Measurements from ENCODE around the gene UTP11. TPM values are rescaled to one million over a fixed set of nuclear protein-coding genes. Genes with fewer than 3 reads are reported as not detected.

Gene UTP11
- total and polyA plus RNA-seq, 4 donors = 11.0 to 17.8 (median 11.8) TPM

DNA sequence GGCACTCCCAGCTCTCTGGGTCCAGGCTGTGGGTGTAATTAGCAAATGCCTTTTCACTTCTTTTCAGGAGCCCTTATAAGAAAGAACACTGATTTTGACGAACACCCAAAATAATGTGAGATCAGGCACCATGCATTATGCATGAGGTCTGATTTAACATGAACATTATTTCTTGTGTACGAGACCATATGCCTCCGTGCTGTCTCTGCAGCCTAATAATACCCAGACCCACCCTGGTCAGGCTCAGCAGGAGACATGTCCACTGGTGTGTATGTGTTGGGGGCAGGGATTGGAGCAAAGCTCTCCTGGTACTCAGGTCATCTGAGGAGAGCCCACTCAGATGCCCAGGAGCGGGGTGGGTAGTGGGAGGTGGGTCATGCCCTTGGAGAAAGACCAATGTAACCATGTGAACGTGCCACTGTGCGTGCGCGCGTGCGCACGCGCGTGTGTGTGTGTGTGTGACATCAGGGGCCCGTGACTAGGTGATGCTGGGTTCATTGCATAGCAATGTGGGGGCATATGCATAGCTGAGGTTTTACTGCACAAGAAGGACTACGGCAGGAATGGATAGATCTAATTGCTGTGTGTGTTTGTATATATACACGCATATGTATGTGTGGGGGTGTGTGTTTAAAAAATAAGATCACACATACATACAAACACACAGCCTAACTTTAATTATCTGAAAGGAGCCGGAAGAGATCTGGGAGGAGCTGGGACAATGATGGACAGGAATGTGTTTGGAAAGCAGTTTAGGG is 27.0 kb downstream of the UTP11 start:
- no peaks in the 10 kb centered on the region for H3K9me3 ChIP-seq (ENCODE audit: control insufficient read depth in 4 of 4, low read length in 3 of 4)
- no peak for DNase-seq (ENCODE audit: low spot score)
- H3K4me3 ChIP-seq (ENCODE audit: low read depth in 1 of 3, low read length in 3 of 3) = no peak overlapping the region
- peaks cover 0 to 5% (median 4%) of the 10 kb centered on the region in 4 donors for H3K4me1 ChIP-seq (ENCODE audit: control insufficient read depth in 4 of 4, insufficient read depth in 4 of 4, low read length in 3 of 4)
- whole genome bisulfite sequencing = 88% methylated on average over 17 of the region's 17 CpGs
- no peaks in the 10 kb centered on the region for H3K36me3 ChIP-seq (ENCODE audit: control insufficient read depth in 4 of 4, insufficient read depth in 3 of 4, low read depth in 1 of 4, low read length in 3 of 4)
- peaks cover 0 to 5% (median 2%) of the 10 kb centered on the region in 4 donors for H3K27me3 ChIP-seq (ENCODE audit: control insufficient read depth in 4 of 4, insufficient read depth in 4 of 4, low read length in 3 of 4)
- H3K9ac ChIP-seq (ENCODE audit: low read depth in 1 of 2, low read length in 2 of 2) = no peak overlapping the region
- H3K27ac ChIP-seq (ENCODE audit: low read depth in 1 of 2, low read length in 2 of 2) = no peak overlapping the region
- no peak for TF ChIP-seq JUND (IDR thresholded peaks at IDR 0.05)
- no peak for TF ChIP-seq EGR1 (IDR thresholded peaks at IDR 0.05; ENCODE audit: low read depth in 2 of 2)
- no peak for TF ChIP-seq ZBTB33 (IDR thresholded peaks at IDR 0.05)
- TF ChIP-seq SP1 (IDR thresholded peaks at IDR 0.05) = no peak
- no peak for TF ChIP-seq YY1 (IDR thresholded peaks at IDR 0.05)
- no peak for TF ChIP-seq NR2F2 (IDR thresholded peaks at IDR 0.05)
- no peak for TF ChIP-seq GABPA (IDR thresholded peaks at IDR 0.05 in 1 of 2, conservative IDR thresholded peaks at IDR 0.05 in 1 of 2)
- TF ChIP-seq, protein P1, sequence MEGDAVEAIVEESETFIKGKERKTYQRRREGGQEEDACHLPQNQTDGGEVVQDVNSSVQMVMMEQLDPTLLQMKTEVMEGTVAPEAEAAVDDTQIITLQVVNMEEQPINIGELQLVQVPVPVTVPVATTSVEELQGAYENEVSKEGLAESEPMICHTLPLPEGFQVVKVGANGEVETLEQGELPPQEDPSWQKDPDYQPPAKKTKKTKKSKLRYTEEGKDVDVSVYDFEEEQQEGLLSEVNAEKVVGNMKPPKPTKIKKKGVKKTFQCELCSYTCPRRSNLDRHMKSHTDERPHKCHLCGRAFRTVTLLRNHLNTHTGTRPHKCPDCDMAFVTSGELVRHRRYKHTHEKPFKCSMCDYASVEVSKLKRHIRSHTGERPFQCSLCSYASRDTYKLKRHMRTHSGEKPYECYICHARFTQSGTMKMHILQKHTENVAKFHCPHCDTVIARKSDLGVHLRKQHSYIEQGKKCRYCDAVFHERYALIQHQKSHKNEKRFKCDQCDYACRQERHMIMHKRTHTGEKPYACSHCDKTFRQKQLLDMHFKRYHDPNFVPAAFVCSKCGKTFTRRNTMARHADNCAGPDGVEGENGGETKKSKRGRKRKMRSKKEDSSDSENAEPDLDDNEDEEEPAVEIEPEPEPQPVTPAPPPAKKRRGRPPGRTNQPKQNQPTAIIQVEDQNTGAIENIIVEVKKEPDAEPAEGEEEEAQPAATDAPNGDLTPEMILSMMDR (IDR thresholded peaks at IDR 0.05; ENCODE audit: low read depth, low read length, missing input control) = no peak
- no peak for TF ChIP-seq HNF4A (conservative IDR thresholded peaks at IDR 0.05)
- TF ChIP-seq, protein P2, sequence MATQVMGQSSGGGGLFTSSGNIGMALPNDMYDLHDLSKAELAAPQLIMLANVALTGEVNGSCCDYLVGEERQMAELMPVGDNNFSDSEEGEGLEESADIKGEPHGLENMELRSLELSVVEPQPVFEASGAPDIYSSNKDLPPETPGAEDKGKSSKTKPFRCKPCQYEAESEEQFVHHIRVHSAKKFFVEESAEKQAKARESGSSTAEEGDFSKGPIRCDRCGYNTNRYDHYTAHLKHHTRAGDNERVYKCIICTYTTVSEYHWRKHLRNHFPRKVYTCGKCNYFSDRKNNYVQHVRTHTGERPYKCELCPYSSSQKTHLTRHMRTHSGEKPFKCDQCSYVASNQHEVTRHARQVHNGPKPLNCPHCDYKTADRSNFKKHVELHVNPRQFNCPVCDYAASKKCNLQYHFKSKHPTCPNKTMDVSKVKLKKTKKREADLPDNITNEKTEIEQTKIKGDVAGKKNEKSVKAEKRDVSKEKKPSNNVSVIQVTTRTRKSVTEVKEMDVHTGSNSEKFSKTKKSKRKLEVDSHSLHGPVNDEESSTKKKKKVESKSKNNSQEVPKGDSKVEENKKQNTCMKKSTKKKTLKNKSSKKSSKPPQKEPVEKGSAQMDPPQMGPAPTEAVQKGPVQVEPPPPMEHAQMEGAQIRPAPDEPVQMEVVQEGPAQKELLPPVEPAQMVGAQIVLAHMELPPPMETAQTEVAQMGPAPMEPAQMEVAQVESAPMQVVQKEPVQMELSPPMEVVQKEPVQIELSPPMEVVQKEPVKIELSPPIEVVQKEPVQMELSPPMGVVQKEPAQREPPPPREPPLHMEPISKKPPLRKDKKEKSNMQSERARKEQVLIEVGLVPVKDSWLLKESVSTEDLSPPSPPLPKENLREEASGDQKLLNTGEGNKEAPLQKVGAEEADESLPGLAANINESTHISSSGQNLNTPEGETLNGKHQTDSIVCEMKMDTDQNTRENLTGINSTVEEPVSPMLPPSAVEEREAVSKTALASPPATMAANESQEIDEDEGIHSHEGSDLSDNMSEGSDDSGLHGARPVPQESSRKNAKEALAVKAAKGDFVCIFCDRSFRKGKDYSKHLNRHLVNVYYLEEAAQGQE (IDR thresholded peaks at IDR 0.05) = no peak
- no peak for TF ChIP-seq RAD21 (IDR thresholded peaks at IDR 0.05)
- TF ChIP-seq HNF4G (IDR thresholded peaks at IDR 0.05) = no peak
- no peak for TF ChIP-seq TAF1 (conservative IDR thresholded peaks at IDR 0.05)
- TF ChIP-seq RXRA (IDR thresholded peaks at IDR 0.05) = no peak
- TF ChIP-seq ATF3 (IDR thresholded peaks at IDR 0.05) = no peak
- no peak for TF ChIP-seq FOXA1 (IDR thresholded peaks at IDR 0.05)
